Caco-2 (cell line): ENCODE measurements around the gene PSTPIP1. TPM values are rescaled to one million over a fixed set of nuclear protein-coding genes. Genes with fewer than 3 reads are reported as not detected.

Experiments
- BruUV-seq: library from RNA; stranded (reverse); fragments of 400-500 nt; replicated peaks from 2 replicates; lab custom pipeline; 2021; lab: Mats Ljungman, UMichigan
- CTCF ChIA-PET: fragments of 300-600 bp; sonication (Branson Sonifier 250); formaldehyde crosslinking; loops from one replicate; lab custom pipeline; 2022; ENCODE audit warnings: antibody characterized with exemption; lab: Charles Lee
- POLR2A ChIA-PET: fragments of 300-600 bp; sonication (Branson Sonifier 250); formaldehyde crosslinking; loops from one replicate; lab custom pipeline; 2022; ENCODE audit warnings: antibody characterized with exemption; lab: Charles Lee
- DNase-seq, 2 experiments: peaks; one replicate each; pipeline versions ENCODE4 v3.0.0 to v3.0.0-alpha.2; 2020 to 2022
- H3K27me3 ChIP-seq: replicated peaks from 2 replicates; pipeline ENCODE4 v1.6.0; 2011; ENCODE audit warnings: low read length; ENCODE audit not compliant: control insufficient read depth, insufficient read depth
- H3K36me3 ChIP-seq: 2 replicates; pipeline ENCODE4 v1.5.1; 2011; ENCODE audit warnings: low read length; ENCODE audit not compliant: control insufficient read depth, insufficient read depth
- H3K4me1 ChIP-seq: fragments of 250-450 bp; sonication (Bioruptor Pico); 2 replicates; pipeline ENCODE4 v1.5.1; 2020; ENCODE audit warnings: mild to moderate bottlenecking
- H3K4me3 ChIP-seq: 2 replicates; pipeline ENCODE4 v1.5.1; 2011; ENCODE audit warnings: low read depth, mild to moderate bottlenecking, control low read depth, low read length
- H3K9me3 ChIP-seq: fragments of 250-450 bp; sonication (Bioruptor Pico); 2 replicates; pipeline ENCODE4 v1.5.1; 2020; ENCODE audit warnings: mild to moderate bottlenecking, moderate library complexity
- H3K27ac Mint-ChIP-seq: one replicate; pipeline ENCODE4 v1.8.0; 2022; ENCODE audit warnings: mixed read lengths; ENCODE audit not compliant: unreplicated experiment
- H3K27me3 Mint-ChIP-seq: one replicate; pipeline ENCODE4 v1.8.0; 2022; ENCODE audit warnings: mixed read lengths; ENCODE audit not compliant: insufficient read depth, unreplicated experiment
- H3K36me3 Mint-ChIP-seq: one replicate; pipeline ENCODE4 v1.8.0; 2022; ENCODE audit warnings: mild to moderate bottlenecking, mixed read lengths; ENCODE audit not compliant: insufficient read depth, unreplicated experiment
- H3K4me1 Mint-ChIP-seq: one replicate; pipeline ENCODE4 v1.8.0; 2022; ENCODE audit warnings: low read depth, mixed read lengths; ENCODE audit not compliant: unreplicated experiment
- H3K4me3 Mint-ChIP-seq: one replicate; pipeline ENCODE4 v1.8.0; 2022; ENCODE audit warnings: mild to moderate bottlenecking, moderate library complexity, mixed read lengths; ENCODE audit not compliant: unreplicated experiment
- H3K9me3 Mint-ChIP-seq: one replicate; pipeline ENCODE4 v1.8.0; 2022; ENCODE audit warnings: mixed read lengths; ENCODE audit not compliant: unreplicated experiment
- intact Hi-C: fragments of 100-400 bp; cut with micrococcal nuclease; formaldehyde crosslinking; loops from one replicate; pipeline ENCODE4 v1.10.0; 2022; ENCODE audit not compliant: unreplicated experiment
- total RNA-seq: library from RNA; stranded (reverse); gene quantifications from 2 replicates; pipeline ENCODE4 v1.2.3, GENCODE V29; 2022
- TF ChIP-seq, protein P1 (sequence below), 2 experiments: fragments of 200-600 bp in 1 of 2; IDR thresholded peaks; 1 replicate in 1 of 2; 2 replicates in 1 of 2; pipeline versions ENCODE4 v1.5.1 to v1.8.0; 2011 to 2022; ENCODE audit warnings: antibody characterized with exemption in 1 of 2, control low read depth in 1 of 2, inconsistent platforms in 1 of 2, low read depth in 1 of 2, low read length in 1 of 2, mild to moderate bottlenecking in 1 of 2, moderate library complexity in 1 of 2; ENCODE audit not compliant: insufficient read depth in 1 of 2, severe bottlenecking in 1 of 2, unreplicated experiment in 1 of 2

PSTPIP1 gene
- total RNA-seq, 1 experiment from 2014 or later = not detected

DNA sequence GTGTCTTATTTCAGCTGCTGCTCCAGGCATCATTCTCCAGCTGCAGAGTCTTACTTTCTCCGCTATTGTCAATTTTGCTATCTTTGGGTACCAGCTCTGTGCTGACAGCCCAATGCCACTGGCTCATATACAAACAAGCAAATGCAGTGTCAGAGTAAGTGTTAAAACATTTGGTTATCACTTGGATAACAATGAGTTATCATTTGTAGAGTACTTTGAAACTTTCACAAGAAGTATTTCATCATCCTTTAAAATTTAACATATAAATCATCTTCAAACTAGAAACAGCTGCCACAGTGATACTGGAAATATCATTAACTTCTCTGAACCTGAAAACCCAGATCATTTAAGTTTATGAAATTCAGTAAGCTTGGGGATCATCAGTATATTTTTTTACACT, 62.1 kb downstream of the PSTPIP1 start:
- no peak for DNase-seq
- H3K36me3 Mint-ChIP-seq = peaks cover 25% of the 10 kb centered on the region
- BruUV-seq = no TSS peak
- Histone ChIP-seq H3K9me3 (no peaks in the 10 kb centered on the region), H3K27me3 (no peaks in the 10 kb centered on the region), H3K36me3 (no peaks in the 10 kb centered on the region; the same call in 1 of the 2 replicates), H3K4me1 (peaks cover 60% of the 10 kb centered on the region), H3K4me3 (no peak overlapping the region)
- CTCF ChIA-PET = interaction anchor here (0.9 kb wide), 1 partner anchor 14 kb away, joined by 4 read pairs; the partner anchor contains the start of gene TSPAN3
- H3K4me1 Mint-ChIP-seq = peaks cover 30% of the 10 kb centered on the region
- peak overlapping the region; percentile 11 for H3K27ac Mint-ChIP-seq
- H3K27me3 Mint-ChIP-seq = no peaks in the 10 kb centered on the region
- no peak overlapping the region for H3K4me3 Mint-ChIP-seq
- intact Hi-C loops = loop anchor here (1.0 kb wide), 1 partner anchor 10 kb away; no protein-coding TSS in a partner anchor
- no peaks in the 10 kb centered on the region for H3K9me3 Mint-ChIP-seq
- TF ChIP-seq, protein P1, sequence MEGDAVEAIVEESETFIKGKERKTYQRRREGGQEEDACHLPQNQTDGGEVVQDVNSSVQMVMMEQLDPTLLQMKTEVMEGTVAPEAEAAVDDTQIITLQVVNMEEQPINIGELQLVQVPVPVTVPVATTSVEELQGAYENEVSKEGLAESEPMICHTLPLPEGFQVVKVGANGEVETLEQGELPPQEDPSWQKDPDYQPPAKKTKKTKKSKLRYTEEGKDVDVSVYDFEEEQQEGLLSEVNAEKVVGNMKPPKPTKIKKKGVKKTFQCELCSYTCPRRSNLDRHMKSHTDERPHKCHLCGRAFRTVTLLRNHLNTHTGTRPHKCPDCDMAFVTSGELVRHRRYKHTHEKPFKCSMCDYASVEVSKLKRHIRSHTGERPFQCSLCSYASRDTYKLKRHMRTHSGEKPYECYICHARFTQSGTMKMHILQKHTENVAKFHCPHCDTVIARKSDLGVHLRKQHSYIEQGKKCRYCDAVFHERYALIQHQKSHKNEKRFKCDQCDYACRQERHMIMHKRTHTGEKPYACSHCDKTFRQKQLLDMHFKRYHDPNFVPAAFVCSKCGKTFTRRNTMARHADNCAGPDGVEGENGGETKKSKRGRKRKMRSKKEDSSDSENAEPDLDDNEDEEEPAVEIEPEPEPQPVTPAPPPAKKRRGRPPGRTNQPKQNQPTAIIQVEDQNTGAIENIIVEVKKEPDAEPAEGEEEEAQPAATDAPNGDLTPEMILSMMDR (IDR thresholded peaks at IDR 0.05; ENCODE audit: insufficient read depth in 1 of 2, low read depth in 1 of 2, low read length in 1 of 2, severe bottlenecking in 1 of 2, unreplicated experiment in 1 of 2) = no peak
- POLR2A ChIA-PET = no interaction called here

DNA sequence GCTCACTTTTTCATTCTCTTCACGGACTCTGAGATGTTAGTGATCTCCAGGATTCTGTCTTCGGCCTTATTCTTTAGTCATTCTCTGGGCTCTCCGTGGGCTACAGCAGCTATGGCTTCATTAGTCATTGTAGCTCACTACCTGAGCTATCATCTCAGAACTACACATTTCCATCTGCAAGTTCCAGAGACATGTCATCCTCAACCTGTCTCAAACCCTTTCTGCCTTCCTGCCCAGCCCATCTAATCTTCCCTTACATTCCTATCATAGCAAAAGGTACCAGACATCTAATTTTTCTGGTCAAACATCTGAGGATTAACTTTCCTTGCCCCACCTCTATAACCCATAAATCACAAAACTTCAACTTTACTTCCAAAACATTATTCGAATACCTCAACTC, 62.8 kb downstream of the PSTPIP1 start:
- H3K36me3 ChIP-seq = no peaks in the 10 kb centered on the region; the same call in 1 of the 2 replicates
- H3K9me3 ChIP-seq = no peaks in the 10 kb centered on the region
- ChIA-PET CTCF (interaction anchor here (0.6 to 0.9 kb wide), 2 partner anchors 13 to 48 kb away, joined by 4 to 5 read pairs; partner anchors contain the start of gene TSPAN3), POLR2A (no interaction called here)
- peaks cover 30% of the 10 kb centered on the region for H3K4me1 Mint-ChIP-seq
- DNase-seq = no peak
- peak overlapping the region; percentile 11 for H3K27ac Mint-ChIP-seq
- TF ChIP-seq, protein P1 (IDR thresholded peaks at IDR 0.05; ENCODE audit: insufficient read depth in 1 of 2, low read depth in 1 of 2, low read length in 1 of 2, severe bottlenecking in 1 of 2, unreplicated experiment in 1 of 2) = no peak
- no peak overlapping the region for H3K4me3 ChIP-seq
- H3K9me3 Mint-ChIP-seq = no peaks in the 10 kb centered on the region
- H3K36me3 Mint-ChIP-seq = peaks cover 19% of the 10 kb centered on the region
- H3K4me3 Mint-ChIP-seq = peak overlapping the region; percentile 3
- TSS peak; percentile 16 for BruUV-seq
- H3K4me1 ChIP-seq = peaks cover 59% of the 10 kb centered on the region
- intact Hi-C loops = loop anchor here (1.0 kb wide), 1 partner anchor 10 kb away; no protein-coding TSS in a partner anchor
- H3K27me3 Mint-ChIP-seq = no peaks in the 10 kb centered on the region
- H3K27me3 ChIP-seq = no peaks in the 10 kb centered on the region

DNA sequence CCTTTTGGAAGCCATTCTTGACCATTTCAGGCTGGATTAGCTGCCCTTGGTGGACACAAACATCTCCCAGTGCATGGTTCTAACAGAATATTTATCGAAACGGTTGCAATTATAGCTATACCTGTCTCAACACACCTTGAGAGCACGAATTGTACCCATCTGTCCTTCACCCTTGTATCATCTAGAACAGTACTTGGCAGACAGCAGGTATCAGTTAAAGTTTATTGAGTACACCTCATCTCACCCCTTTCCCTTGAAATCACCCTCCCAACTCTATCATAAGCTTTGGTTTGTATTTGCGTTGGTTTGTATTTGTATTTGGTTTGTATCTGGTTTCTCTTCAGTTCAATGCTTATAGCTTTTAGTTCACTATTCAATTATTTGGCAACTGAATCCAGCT, 63.5 kb downstream of the PSTPIP1 start:
- Mint-ChIP-seq H3K9me3 (no peaks in the 10 kb centered on the region), H3K36me3 (peaks cover 14% of the 10 kb centered on the region), H3K27me3 (no peaks in the 10 kb centered on the region), H3K4me3 (no peak overlapping the region), H3K27ac (no peak overlapping the region), H3K4me1 (peaks cover 30% of the 10 kb centered on the region)
- no peak for DNase-seq
- Histone ChIP-seq H3K36me3 (no peaks in the 10 kb centered on the region; the same call in 1 of the 2 replicates), H3K9me3 (no peaks in the 10 kb centered on the region), H3K4me3 (no peak overlapping the region), H3K4me1 (peaks cover 54% of the 10 kb centered on the region), H3K27me3 (no peaks in the 10 kb centered on the region)
- CTCF ChIA-PET = interaction anchor here (0.6 kb wide), 1 partner anchor 47 kb away, joined by 5 read pairs; no protein-coding TSS in a partner anchor
- TF ChIP-seq, protein P1 (IDR thresholded peaks at IDR 0.05; ENCODE audit: insufficient read depth in 1 of 2, low read depth in 1 of 2, low read length in 1 of 2, severe bottlenecking in 1 of 2, unreplicated experiment in 1 of 2) = no peak
- POLR2A ChIA-PET = no interaction called here
- BruUV-seq = no TSS peak
- intact Hi-C loops = no loop called here
